Measurements from ENCODE around the gene PALLD.
"Not testable (repeated sequence)": the region's sequence is repeated elsewhere in the genome, so short reads cannot be mapped to it uniquely, and the experiment has no call there.

The PALLD gene

GRCh38 chr4:168719725-168720124 is 222.9 kb downstream of the PALLD start:
- in situ Hi-C loops (cut with HindIII; ENCODE audit: low sequenced_read_pairs) = no loop called here

GRCh38 chr4:168720396-168720900 is 223.6 kb downstream of the PALLD start:
- in situ Hi-C loops (cut with HindIII; ENCODE audit: low sequenced_read_pairs) = no loop called here

GRCh38 chr4:168722391-168722790 is 225.5 kb downstream of the PALLD start:
- in situ Hi-C loops (cut with HindIII; ENCODE audit: low sequenced_read_pairs) = no loop called here

- in situ Hi-C loops (cut with HindIII; ENCODE audit: low sequenced_read_pairs) = no loop called here
Measured at GRCh38 chr4:168723020-168723419, 226.2 kb downstream of the PALLD start.

- in situ Hi-C loops (cut with HindIII; ENCODE audit: low sequenced_read_pairs) = no loop called here
Measured at GRCh38 chr4:168723569-168723968, 226.7 kb downstream of the PALLD start.

GRCh38 chr4:168724243-168724642 is 227.4 kb downstream of the PALLD start:
- in situ Hi-C loops (cut with HindIII; ENCODE audit: low sequenced_read_pairs) = no loop called here

GRCh38 chr4:168724686-168725411 is 228.0 kb downstream of the PALLD start:
- in situ Hi-C loops (cut with HindIII; ENCODE audit: low sequenced_read_pairs) = no loop called here

- in situ Hi-C loops (cut with HindIII; ENCODE audit: low sequenced_read_pairs) = no loop called here
Measured at GRCh38 chr4:168725930-168726329, 229.1 kb downstream of the PALLD start.

GRCh38 chr4:168727181-168727580 is 230.3 kb downstream of the PALLD start:
- in situ Hi-C loops (cut with HindIII; ENCODE audit: low sequenced_read_pairs) = not testable (repeated sequence)

GRCh38 chr4:168731006-168731636 is 234.3 kb downstream of the PALLD start:
- in situ Hi-C loops (cut with HindIII; ENCODE audit: low sequenced_read_pairs) = no loop called here

- in situ Hi-C loops (cut with HindIII; ENCODE audit: low sequenced_read_pairs) = no loop called here
Measured at GRCh38 chr4:168731706-168732414, 235.0 kb downstream of the PALLD start.

- in situ Hi-C loops (cut with HindIII; ENCODE audit: low sequenced_read_pairs) = no loop called here
Measured at GRCh38 chr4:168732714-168733113, 235.9 kb downstream of the PALLD start.

- in situ Hi-C loops (cut with HindIII; ENCODE audit: low sequenced_read_pairs) = no loop called here
Measured at GRCh38 chr4:168734703-168735678, 238.1 kb downstream of the PALLD start.

GRCh38 chr4:168735735-168736134 is 238.9 kb downstream of the PALLD start:
- in situ Hi-C loops (cut with HindIII; ENCODE audit: low sequenced_read_pairs) = no loop called here

- in situ Hi-C loops (cut with HindIII; ENCODE audit: low sequenced_read_pairs) = no loop called here
Measured at GRCh38 chr4:168736860-168737805, 240.3 kb downstream of the PALLD start.

- in situ Hi-C loops (cut with HindIII; ENCODE audit: low sequenced_read_pairs) = no loop called here
Measured at GRCh38 chr4:168737806-168738172, 240.9 kb downstream of the PALLD start.

GRCh38 chr4:168739886-168740285 is 243.0 kb downstream of the PALLD start:
- in situ Hi-C loops (cut with HindIII; ENCODE audit: low sequenced_read_pairs) = no loop called here

GRCh38 chr4:168740691-168741090 is 243.8 kb downstream of the PALLD start:
- in situ Hi-C loops (cut with HindIII; ENCODE audit: low sequenced_read_pairs) = no loop called here

Measured in DLD1 (cell line).